C4-2B (cell line): Measurements from ENCODE around the gene IQSEC1.

Experiments used
- ZFX ChIP-seq: fragments of 450-650 bp; IDR thresholded peaks from 2 replicates; pipeline ENCODE4 v1.6.1; 2017
- TF ChIP-seq, protein P1 (sequence below): fragments of 450-650 bp; conservative IDR thresholded peaks from 2 replicates; pipeline ENCODE4 v1.5.1; 2017; ENCODE audit warnings: mild to moderate bottlenecking

DNA sequence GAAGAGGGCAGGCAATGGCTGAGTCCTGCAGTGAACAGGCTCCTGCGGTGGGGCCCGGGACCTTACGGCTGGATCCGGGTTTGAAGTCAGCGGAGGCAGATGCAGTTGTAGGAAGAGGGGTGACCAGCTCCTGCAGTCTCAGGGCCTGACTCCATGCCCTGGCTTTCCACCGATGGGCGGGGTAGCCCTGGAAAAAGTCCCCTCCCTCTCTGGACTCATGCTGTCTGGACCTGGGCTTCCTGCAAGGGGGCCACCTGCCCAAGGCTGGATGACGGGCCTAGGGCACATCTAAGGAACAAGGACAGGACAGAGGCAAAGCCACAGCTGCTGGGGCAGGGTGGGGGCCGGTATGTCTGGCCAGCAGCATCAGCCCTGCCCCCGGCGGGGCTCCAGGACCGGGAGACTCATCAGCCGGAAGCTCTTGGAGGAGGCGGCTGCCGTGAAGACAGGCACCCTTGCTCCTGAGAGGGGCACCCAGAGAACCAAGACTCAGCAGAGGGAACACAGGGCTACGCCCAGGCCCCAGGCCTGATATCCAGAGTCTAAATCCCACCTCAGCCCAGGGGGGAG lies 12.8 kb downstream of the IQSEC1 start:
- TF ChIP-seq, protein P1, sequence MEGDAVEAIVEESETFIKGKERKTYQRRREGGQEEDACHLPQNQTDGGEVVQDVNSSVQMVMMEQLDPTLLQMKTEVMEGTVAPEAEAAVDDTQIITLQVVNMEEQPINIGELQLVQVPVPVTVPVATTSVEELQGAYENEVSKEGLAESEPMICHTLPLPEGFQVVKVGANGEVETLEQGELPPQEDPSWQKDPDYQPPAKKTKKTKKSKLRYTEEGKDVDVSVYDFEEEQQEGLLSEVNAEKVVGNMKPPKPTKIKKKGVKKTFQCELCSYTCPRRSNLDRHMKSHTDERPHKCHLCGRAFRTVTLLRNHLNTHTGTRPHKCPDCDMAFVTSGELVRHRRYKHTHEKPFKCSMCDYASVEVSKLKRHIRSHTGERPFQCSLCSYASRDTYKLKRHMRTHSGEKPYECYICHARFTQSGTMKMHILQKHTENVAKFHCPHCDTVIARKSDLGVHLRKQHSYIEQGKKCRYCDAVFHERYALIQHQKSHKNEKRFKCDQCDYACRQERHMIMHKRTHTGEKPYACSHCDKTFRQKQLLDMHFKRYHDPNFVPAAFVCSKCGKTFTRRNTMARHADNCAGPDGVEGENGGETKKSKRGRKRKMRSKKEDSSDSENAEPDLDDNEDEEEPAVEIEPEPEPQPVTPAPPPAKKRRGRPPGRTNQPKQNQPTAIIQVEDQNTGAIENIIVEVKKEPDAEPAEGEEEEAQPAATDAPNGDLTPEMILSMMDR = no peak
- TF ChIP-seq ZFX = no peak
